ENCODE results near the gene APOBEC3B.
A peak's percentile ranks its signal among the peaks of the same experiment; 100 is the strongest.

Gene APOBEC3B

DNA sequence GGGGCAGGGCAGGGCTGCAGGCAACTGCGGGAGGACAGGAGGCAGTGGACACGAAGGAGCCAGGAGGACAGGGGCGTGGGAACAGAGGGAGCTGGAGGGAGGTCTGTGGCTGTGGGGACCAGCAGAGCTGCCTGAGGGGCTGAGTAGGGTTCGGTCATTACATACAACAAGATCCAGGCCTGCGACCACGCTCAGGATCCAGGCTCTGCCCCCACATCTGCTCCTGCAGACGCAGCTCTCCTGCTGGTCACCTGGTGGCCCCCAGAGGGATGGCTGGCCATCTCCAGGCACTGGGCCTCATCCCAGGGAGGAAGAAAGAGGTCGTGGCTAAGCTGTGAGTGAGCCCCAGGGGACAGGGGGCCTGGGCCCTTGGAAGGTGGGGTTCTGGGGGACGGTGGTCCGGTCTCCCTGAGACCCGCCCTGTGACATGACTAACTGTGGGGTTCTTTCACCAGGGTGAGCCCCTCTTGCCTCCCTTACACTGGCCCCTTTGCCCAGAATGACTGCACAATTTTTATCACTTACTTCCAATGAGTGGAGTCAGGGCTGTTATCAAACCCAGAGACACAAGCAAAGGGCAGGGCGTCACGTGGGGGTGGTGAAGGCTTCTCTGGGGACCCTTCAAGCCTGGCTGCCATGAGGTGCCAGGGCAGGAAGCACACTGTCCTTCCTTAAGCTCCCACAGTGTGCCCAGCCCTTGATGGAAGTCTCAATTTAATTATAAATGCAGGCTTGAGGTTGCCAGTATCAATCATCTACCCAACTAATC, 31.4 kb upstream of the APOBEC3B start:
- TF ChIP-seq, protein P1, sequence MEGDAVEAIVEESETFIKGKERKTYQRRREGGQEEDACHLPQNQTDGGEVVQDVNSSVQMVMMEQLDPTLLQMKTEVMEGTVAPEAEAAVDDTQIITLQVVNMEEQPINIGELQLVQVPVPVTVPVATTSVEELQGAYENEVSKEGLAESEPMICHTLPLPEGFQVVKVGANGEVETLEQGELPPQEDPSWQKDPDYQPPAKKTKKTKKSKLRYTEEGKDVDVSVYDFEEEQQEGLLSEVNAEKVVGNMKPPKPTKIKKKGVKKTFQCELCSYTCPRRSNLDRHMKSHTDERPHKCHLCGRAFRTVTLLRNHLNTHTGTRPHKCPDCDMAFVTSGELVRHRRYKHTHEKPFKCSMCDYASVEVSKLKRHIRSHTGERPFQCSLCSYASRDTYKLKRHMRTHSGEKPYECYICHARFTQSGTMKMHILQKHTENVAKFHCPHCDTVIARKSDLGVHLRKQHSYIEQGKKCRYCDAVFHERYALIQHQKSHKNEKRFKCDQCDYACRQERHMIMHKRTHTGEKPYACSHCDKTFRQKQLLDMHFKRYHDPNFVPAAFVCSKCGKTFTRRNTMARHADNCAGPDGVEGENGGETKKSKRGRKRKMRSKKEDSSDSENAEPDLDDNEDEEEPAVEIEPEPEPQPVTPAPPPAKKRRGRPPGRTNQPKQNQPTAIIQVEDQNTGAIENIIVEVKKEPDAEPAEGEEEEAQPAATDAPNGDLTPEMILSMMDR (IDR thresholded peaks at IDR 0.05; ENCODE audit: insufficient read depth, low read depth, low read length, missing control alignments): no peak
- no peak overlapping the region for H3K4me3 ChIP-seq (ENCODE audit: low read depth, low read length)
- no peak for DNase-seq (ENCODE audit: low read depth)

- no peak for DNase-seq (ENCODE audit: low read depth)
- H3K4me3 ChIP-seq (ENCODE audit: low read depth, low read length): no peak overlapping the region
- TF ChIP-seq, protein P1 (IDR thresholded peaks at IDR 0.05; ENCODE audit: insufficient read depth, low read depth, low read length, missing control alignments): no peak
Observed at GRCh38 chr22:38951734-38952133, 30.4 kb upstream of the APOBEC3B start.

DNA sequence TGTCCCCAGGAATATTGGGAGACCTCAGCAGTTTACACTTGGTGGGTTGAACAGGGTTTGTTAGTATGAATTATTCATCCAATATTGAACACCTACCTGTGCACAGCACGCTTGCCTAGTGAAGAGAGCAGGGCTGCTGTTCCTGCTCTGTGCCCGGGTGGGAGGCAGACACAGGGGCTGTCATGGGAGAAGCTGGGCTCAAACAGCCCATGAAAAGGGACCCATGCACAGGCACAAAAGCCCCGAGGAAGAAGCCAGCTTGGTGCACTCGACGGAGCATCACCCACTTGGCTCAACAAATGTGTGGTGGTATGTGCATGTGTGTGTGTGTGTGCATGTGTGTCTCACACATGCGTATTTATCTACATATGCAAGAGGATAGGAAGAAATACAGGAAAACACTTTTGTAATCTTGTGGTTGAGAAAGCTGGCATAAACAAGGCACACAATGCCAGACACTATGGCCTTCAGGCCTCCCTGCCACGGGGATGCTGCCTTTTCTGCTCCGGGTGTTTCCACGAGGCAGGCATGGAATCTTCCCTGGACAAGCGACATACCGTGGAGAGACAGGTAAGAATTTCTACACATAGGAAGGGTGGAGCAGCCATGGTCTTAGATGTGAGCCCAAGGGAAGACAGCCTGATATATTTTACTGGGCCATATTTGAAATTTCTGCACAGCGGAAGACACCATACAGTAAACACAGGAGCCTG, 29.7 kb upstream of the APOBEC3B start:
- no peak for DNase-seq (ENCODE audit: low read depth)
- no peak overlapping the region for H3K4me3 ChIP-seq (ENCODE audit: low read depth, low read length)
- TF ChIP-seq, protein P1 (IDR thresholded peaks at IDR 0.05; ENCODE audit: insufficient read depth, low read depth, low read length, missing control alignments): no peak

- TF ChIP-seq, protein P1 (IDR thresholded peaks at IDR 0.05; ENCODE audit: insufficient read depth, low read depth, low read length, missing control alignments): no peak
- H3K4me3 ChIP-seq (ENCODE audit: low read depth, low read length): peak overlapping the region; percentile 67
- DNase-seq (ENCODE audit: low read depth): no peak
Observed at GRCh38 chr22:38953091-38953490, 29.1 kb upstream of the APOBEC3B start.

DNA sequence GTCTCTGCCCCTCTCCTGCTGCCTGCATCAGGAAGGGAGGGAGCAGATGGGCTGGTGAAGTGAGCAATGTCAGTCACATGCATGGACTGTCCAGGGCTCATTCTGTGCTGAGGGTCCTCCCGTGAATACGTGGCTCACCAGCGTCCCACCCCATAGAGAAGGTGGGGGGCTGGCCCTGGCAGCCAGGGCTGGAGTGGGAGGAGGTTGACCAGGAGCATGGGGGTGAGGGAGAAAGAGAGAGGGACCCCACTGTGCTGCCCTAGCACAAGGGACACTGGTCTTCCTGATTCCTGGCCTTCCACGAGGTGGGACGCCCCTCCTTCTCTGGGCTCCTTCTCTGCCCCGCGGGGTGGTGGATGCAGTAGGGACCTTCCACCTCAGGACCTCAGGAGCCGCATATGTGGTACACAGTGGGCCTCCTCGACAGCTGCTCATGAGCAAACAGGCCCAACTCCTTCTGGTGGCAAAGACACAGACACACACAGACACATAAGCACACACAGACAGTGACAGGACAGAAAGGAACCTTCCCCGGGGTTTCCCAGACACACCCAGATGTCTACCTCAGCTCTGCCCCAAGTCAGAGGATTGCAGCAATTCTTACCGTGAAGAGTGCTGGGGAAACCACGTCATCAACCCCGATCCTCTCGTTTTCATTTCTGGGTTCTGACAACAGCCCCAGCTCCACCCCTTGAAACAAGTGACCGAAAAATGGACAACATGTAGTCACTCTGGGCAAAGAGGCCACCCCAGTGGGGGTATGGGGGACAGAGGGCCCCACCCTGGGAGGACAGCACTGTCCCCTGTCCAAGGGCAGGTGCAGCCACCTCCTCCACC, 28.4 kb upstream of the APOBEC3B start:
- peak overlapping the region; percentile 67 for H3K4me3 ChIP-seq (ENCODE audit: low read depth, low read length)
- DNase-seq (ENCODE audit: low read depth): peak; percentile 96
- TF ChIP-seq, protein P1 (IDR thresholded peaks at IDR 0.05; ENCODE audit: insufficient read depth, low read depth, low read length, missing control alignments): no peak

- TF ChIP-seq, protein P1 (IDR thresholded peaks at IDR 0.05; ENCODE audit: insufficient read depth, low read depth, low read length, missing control alignments): no peak
- no peak for DNase-seq (ENCODE audit: low read depth)
- peak overlapping the region; percentile 67 for H3K4me3 ChIP-seq (ENCODE audit: low read depth, low read length)
Observed at GRCh38 chr22:38954414-38955043, 27.6 kb upstream of the APOBEC3B start.

Measured in GM12865 (cell line).